Stimulated activated CD4-positive, alpha-beta T cell treated with anti-CD3 and anti-CD28 coated beads, Interleukin-2, amount 100 ng/mL, for 24 hours (primary cell): Measurements from ENCODE around the gene TRAPPC1.
A peak's percentile ranks its signal among the peaks of the same experiment; 100 is the strongest.

Source experiments
- DNase-seq, 2 donors: peaks; one replicate each; pipeline ENCODE4 v3.0.0-alpha.2; 2020

Gene TRAPPC1

GRCh38 chr17:7940034-7940433, 8.3 kb upstream of the TRAPPC1 start:
- DNase-seq, result no peak

GRCh38 chr17:7935859-7936258, 4.1 kb upstream of the TRAPPC1 start:
- DNase-seq, result no peak

- peak in 1 of 2 donors; percentile 35 for DNase-seq
These were observed 1.2 kb upstream of the TRAPPC1 start for GRCh38 chr17:7932949-7933348.

GRCh38 chr17:7932483-7932891, 741 bp upstream of the TRAPPC1 start:
- DNase-seq, result peak in 1 of 2 donors; percentile 31

DNA sequence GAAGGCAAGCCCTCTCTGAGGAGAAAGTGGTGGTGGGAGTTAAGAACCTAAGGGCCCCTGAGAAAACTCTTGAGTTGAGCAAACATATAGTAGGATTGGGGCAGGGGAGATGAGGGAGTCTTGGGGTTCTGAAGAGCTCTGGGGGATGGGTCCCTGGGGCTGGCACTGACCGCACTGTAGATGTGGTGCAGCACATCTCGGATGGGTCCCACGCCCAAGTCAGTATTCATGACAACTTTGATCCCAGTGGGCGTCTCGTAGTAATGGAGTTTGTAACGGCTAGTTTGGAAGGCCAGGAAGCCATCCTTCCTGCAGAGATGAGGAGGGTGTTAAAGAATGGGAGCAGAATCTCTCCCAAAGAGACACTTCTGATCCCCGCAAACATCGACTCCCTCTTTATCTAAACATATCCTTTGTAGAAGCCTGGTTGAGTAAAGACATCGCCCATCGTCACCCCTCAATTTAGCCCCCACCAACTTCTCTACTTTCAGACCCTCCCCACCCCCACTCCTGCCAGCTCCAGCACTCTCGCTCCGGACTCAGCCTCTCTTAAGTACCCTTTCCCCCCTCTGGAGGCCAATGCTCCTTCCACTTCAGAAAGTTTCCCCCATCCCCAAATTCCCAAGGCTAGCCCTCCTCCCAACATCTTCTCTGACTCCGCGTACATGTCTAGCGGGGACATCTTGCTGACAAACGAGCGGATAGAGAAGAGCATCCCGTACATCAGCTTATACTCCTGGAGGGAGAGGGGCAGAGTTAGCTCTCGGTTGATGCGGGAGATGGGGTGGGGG, 710 bp downstream of the TRAPPC1 start:
- DNase-seq, result no peak

GRCh38 chr17:7929158-7930023, 2.4 kb downstream of the TRAPPC1 start, which contains the start of gene KCNAB3:
Gene KCNAB3, minus strand, starts transcription at chr17:7929856. Its CDS starts 421 bp downstream, at chr17:7929435.
- DNase-seq, result peak; percentile 59 to 65

DNA sequence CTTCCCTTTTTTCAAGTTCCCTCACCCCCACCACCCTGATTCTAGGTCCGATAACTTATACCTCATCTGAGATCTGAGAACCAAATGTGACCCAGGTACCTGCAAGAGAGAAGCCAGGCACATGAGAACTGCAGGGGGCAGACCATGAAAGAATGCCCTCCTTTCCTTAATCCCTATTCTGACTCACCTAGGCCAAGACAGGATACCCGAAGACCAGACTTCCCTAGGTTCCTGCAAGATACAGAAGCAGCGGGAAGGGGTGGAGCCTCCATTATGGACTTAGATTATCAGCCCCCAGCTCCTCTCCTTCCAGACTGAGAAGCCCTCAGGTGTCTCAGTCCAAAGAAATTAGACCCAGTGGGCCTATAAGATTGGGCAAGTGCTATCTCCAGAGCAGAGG, 4.2 kb downstream of the TRAPPC1 start:
- no peak for DNase-seq

- peak; percentile 83 to 84 for DNase-seq
These were observed 8.7 kb downstream of the TRAPPC1 start for GRCh38 chr17:7922845-7923628.

DNA sequence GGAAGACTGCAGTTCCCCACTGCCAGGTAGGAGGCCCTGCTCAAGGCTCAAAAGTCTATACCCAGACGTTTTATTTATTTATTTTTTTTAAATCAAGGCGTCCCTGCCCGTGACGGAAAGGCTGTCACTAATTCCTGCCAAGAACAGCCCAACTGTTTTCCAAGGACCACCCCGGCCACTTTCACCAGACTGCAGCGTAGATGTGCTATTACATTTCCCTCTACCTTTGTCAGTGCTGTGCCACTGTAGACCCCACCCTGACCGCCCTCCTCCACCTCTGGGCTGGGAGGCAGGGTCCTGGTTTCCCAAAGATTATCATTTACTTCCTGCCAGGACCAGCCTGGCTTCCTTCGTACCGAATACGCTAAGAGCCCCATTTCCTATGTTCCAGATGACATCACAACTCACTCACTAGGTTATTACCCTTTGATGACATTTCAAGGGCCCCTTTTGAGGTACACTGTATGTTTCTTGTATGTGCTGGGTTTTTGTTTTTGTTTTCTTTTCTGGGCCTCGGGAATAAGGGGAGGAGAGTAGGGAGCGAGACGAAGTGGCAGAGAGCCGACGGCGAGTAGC, 9.4 kb downstream of the TRAPPC1 start:
- no peak for DNase-seq

GRCh38 chr17:7916808-7917207, 14.9 kb downstream of the TRAPPC1 start:
- no peak for DNase-seq

- DNase-seq, result no peak
These were observed 15.4 kb downstream of the TRAPPC1 start for GRCh38 chr17:7916385-7916682.

- peak; percentile 89 to 93 for DNase-seq
These were observed 15.9 kb downstream of the TRAPPC1 start, which contains the start of gene RNF227 for GRCh38 chr17:7915611-7916384. Gene RNF227, minus strand, starts transcription at chr17:7916289. Its CDS starts 94 bp downstream, at chr17:7916195.

- no peak for DNase-seq
These were observed 16.6 kb downstream of the TRAPPC1 start for GRCh38 chr17:7915179-7915610.

- DNase-seq, result peak in 1 of 2 donors; percentile 39
These were observed 18.7 kb downstream of the TRAPPC1 start for GRCh38 chr17:7912927-7913524.

DNA sequence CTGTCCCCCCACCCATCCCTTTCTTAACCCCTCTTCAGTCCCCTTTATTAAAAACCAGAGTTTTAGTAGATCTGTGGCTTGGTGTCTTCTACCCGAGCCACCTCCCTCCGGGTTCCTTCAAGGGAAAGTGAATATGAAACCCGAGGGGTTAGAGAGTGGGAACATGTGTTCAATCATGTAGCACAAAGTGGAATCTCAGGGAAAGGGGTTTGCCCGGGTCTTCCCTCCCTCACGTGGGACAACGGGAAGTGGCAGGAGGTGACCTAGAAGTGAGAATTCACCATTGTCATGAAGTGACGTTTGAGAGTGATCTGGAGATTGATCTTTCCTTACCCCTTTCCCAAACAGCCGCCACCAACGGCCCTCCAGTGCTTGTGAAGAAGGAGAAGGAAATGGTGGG, 20.6 kb downstream of the TRAPPC1 start:
- DNase-seq, result no peak

DNA sequence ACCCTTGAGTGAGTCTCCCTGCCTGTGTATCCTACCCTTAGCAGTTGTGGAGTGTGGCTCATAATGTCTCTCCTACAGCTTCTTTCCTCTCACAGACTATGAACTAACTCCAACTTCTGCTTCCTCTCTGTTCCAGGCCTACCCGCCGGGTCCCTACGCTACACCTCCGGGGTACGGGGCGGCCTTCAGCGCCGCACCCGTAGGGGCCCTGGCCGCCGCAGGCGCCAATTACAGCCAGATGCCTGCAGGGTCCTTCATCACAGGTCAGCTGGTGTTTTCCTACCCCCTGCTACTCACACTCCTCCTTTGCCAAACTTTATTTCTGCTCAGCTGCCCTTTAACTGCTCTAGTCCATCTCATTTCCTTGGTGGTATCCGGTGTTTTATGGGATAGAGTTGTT, 21.0 kb downstream of the TRAPPC1 start:
- DNase-seq, result no peak

DNA sequence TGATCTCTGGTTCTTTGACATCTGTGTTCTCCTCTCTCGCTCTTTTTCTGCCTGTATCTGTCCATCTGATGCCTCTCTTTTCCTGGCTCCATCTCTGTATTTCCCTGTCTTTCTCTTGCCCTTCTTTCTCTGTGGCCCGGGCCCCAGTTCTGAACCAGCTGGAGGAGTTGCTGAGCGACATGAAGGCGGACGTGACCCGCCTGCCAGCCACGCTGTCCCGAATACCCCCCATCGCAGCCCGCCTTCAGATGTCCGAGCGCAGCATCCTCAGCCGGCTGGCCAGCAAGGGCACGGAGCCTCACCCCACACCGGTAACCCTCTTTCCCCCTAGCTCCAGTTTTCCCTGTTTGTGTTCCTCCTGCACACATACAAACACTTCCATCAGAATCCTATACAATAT, 21.5 kb downstream of the TRAPPC1 start:
- no peak for DNase-seq

GRCh38 chr17:7909089-7909488, 22.7 kb downstream of the TRAPPC1 start:
- no peak for DNase-seq

DNA sequence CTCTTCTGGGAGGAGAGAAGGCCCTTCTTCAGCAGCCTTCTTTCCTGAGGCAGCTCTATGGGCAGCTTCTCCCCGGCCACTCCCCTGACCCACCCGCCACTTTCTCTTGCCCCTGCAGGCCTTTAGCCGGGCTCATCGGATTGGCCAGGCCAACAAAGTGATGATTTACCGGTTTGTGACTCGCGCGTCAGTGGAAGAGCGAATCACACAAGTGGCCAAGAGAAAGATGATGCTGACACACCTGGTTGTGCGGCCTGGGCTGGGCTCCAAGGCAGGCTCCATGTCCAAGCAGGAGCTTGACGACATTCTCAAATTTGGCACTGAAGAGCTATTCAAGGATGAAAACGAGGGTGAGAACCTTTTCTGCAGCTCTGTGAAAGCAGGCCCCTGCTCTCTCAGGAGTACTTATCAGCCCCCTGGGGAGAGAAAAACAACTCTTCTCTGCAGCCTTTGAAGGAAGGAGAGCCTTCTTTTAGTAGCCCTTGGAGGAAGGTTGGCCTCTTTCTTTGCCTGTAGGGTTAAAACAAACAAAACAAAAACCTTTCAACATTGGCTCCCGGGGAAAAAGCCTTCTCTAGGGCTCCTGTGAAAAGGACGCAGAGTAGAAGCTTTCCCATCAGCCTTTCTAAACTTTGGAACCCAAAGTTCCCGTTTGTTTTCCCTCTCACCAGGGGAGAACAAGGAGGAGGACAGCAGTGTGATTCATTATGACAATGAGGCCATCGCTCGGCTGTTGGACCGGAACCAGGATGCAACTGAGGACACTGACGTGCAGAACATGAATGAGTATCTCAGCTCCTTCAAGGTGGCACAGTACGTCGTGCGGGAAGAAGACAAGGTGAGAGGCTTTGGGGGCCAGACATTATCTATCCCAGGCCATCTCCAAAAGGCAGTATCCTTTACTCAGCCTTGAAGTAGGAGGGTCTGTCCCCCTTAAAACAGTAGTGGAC, 28.3 kb downstream of the TRAPPC1 start:
- DNase-seq, result no peak

GRCh38 chr17:7897773-7898172, 34.0 kb downstream of the TRAPPC1 start:
- no peak for DNase-seq
